ENCODE measurements around the gene UNC13A. TPM values are rescaled to one million over a fixed set of nuclear protein-coding genes. Genes with fewer than 3 reads are reported as not detected.

UNC13A gene
- under 1 TPM in 1 of 4 donors, not detected in 3; 0.16 TPM for total RNA-seq

GRCh38 chr19:17687857-17688784, at the start of gene UNC13A:
UNC13A (minus strand) TSS chr19:17688354; CDS start chr19:17688199, 155 bp downstream.
- Histone ChIP-seq H3K4me3 (no peak within 1 kb of the TSS), H3K4me1 (peaks cover 22% of the 10 kb centered on the region), H3K36me3 (no peaks in the 10 kb centered on the region), H3K27me3 (peaks cover 79% of the 10 kb centered on the region), H3K27ac (no peak within 1 kb of the TSS), H3K9me3 (no peaks in the 10 kb centered on the region)
- TF ChIP-seq, protein P1, sequence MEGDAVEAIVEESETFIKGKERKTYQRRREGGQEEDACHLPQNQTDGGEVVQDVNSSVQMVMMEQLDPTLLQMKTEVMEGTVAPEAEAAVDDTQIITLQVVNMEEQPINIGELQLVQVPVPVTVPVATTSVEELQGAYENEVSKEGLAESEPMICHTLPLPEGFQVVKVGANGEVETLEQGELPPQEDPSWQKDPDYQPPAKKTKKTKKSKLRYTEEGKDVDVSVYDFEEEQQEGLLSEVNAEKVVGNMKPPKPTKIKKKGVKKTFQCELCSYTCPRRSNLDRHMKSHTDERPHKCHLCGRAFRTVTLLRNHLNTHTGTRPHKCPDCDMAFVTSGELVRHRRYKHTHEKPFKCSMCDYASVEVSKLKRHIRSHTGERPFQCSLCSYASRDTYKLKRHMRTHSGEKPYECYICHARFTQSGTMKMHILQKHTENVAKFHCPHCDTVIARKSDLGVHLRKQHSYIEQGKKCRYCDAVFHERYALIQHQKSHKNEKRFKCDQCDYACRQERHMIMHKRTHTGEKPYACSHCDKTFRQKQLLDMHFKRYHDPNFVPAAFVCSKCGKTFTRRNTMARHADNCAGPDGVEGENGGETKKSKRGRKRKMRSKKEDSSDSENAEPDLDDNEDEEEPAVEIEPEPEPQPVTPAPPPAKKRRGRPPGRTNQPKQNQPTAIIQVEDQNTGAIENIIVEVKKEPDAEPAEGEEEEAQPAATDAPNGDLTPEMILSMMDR (IDR thresholded peaks at IDR 0.05): no peak
- no peak for TF ChIP-seq POLR2AphosphoS5 (IDR thresholded peaks at IDR 0.05)
- TF ChIP-seq EP300 (IDR thresholded peaks at IDR 0.05): no peak
- no peak for TF ChIP-seq POLR2A (IDR thresholded peaks at IDR 0.05)
- no peak for DNase-seq (ENCODE audit: low spot score in 2 of 2)
- WGBS: 3% methylated on average over 30 of the region's 77 CpGs

GRCh38 chr19:17737690-17738153, 49.6 kb upstream of the UNC13A start:
- Histone ChIP-seq H3K36me3 (peaks cover 28% of the 10 kb centered on the region), H3K4me1 (no peaks in the 10 kb centered on the region), H3K27me3 (no peaks in the 10 kb centered on the region), H3K9me3 (no peaks in the 10 kb centered on the region), H3K4me3 (no peak overlapping the region), H3K27ac (no peak overlapping the region)
- no peak for DNase-seq (ENCODE audit: low spot score in 2 of 2)
- TF ChIP-seq POLR2AphosphoS5 (IDR thresholded peaks at IDR 0.05): no peak
- TF ChIP-seq, protein P1 (IDR thresholded peaks at IDR 0.05): no peak
- TF ChIP-seq EP300 (IDR thresholded peaks at IDR 0.05): no peak
- TF ChIP-seq POLR2A (IDR thresholded peaks at IDR 0.05): no peak
- WGBS: 77% methylated on average over 7 of the region's 7 CpGs

DNA sequence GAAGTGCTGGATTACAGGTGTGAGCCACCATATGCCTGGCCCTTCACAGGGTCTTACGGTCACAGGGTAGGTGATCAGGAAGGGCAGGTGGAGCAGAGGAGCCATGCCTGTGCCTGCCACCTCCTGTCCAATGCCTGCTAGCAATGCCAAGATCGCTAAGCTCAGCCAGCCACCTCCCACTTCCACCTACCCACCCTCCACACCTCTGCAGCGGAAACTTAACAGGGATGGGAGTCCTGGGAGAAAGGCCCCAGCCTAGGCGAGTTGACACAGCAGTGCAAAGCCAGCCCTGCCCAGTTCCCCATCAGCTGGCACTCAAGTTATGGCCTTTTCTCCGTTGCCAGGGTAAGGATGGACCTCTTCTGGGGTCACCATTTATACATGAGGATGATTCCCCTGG, 47.3 kb upstream of the UNC13A start:
- Histone ChIP-seq H3K9me3 (no peaks in the 10 kb centered on the region), H3K4me3 (no peak overlapping the region), H3K4me1 (no peaks in the 10 kb centered on the region), H3K27ac (no peak overlapping the region), H3K27me3 (no peaks in the 10 kb centered on the region), H3K36me3 (peaks cover 41% of the 10 kb centered on the region)
- WGBS: 85% methylated on average over 4 of the region's 5 CpGs
- TF ChIP-seq, protein P1 (IDR thresholded peaks at IDR 0.05): no peak
- no peak for DNase-seq (ENCODE audit: low spot score in 2 of 2)

DNA sequence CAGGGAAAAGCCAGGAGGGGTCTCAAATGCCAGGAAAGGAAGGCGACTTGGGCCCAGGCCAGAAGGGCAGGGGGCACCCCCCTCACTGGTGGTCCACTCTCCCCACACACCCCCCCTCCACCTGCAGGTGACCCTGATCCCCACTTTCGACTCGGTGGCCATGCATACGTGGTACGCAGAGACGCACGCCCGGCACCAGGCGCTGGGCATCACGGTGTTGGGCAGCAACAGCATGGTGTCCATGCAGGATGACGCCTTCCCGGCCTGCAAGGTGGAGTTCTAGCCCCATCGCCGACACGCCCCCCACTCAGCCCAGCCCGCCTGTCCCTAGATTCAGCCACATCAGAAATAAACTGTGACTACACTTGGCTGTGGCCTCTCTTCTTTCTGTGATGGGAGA, 46.0 kb upstream of the UNC13A start:
- Histone ChIP-seq H3K27ac (no peak overlapping the region), H3K9me3 (no peaks in the 10 kb centered on the region), H3K4me3 (no peak overlapping the region), H3K4me1 (no peaks in the 10 kb centered on the region), H3K36me3 (peaks cover 51% of the 10 kb centered on the region), H3K27me3 (no peaks in the 10 kb centered on the region)
- WGBS: 98% methylated on average over 6 of the region's 16 CpGs
- no peak for DNase-seq (ENCODE audit: low spot score in 2 of 2)
- TF ChIP-seq POLR2A (IDR thresholded peaks at IDR 0.05): no peak
- TF ChIP-seq, protein P1 (IDR thresholded peaks at IDR 0.05): no peak
- no peak for TF ChIP-seq EP300 (IDR thresholded peaks at IDR 0.05)
- no peak for TF ChIP-seq POLR2AphosphoS5 (IDR thresholded peaks at IDR 0.05)

DNA sequence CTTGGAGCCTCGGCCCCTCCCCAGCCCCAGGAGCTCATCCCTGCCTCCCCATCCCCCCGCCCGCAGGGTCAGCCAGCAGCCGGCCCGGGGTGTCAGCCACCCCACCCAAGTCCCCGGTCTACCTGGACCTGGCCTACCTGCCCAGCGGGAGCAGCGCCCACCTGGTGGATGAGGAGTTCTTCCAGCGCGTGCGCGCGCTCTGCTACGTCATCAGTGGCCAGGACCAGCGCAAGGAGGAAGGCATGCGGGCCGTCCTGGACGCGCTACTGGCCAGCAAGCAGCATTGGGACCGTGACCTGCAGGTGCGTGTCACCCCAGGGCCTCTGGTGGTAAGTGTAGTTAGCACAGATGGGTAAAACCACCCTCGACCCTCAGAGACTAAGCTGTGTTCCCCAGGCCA, 45.0 kb upstream of the UNC13A start:
- H3K4me3 ChIP-seq: no peak overlapping the region
- H3K36me3 ChIP-seq: peaks cover 59% of the 10 kb centered on the region
- no peaks in the 10 kb centered on the region for H3K9me3 ChIP-seq
- no peak for TF ChIP-seq POLR2A (IDR thresholded peaks at IDR 0.05)
- TF ChIP-seq POLR2AphosphoS5 (IDR thresholded peaks at IDR 0.05): no peak
- TF ChIP-seq, protein P1 (IDR thresholded peaks at IDR 0.05): no peak
- TF ChIP-seq EP300 (IDR thresholded peaks at IDR 0.05): no peak
- no peak for DNase-seq (ENCODE audit: low spot score in 2 of 2)
- H3K27me3 ChIP-seq: no peaks in the 10 kb centered on the region
- H3K4me1 ChIP-seq: no peaks in the 10 kb centered on the region
- no peak overlapping the region for H3K27ac ChIP-seq
- WGBS: 96% methylated on average over 16 of the region's 22 CpGs

Measured in suprapubic skin (tissue), 4 donors.